HEK293T (cell line): ENCODE measurements around the gene GOLGA6L7.
"Not testable (repeated sequence)": the region's sequence is repeated elsewhere in the genome, so short reads cannot be mapped to it uniquely, and the experiment has no call there.

Experiments used
- CTCF ChIA-PET: fragments of 350-600 bp; formaldehyde crosslinking; extraction: SDS; loops from one replicate; lab custom pipeline; 2021; ENCODE audit warnings: antibody characterized with exemption, inconsistent platforms; lab: Yijun Ruan, JAX
- POLR2A ChIA-PET: fragments of 350-600 bp; formaldehyde crosslinking; extraction: SDS; loops from one replicate; lab custom pipeline; 2020; ENCODE audit warnings: antibody characterized with exemption, inconsistent platforms; lab: Yijun Ruan, JAX
- DNase-seq: peaks from one replicate; pipeline ENCODE4 v3.0.0; 2012; ENCODE audit warnings: mixed read lengths; ENCODE audit errors: extremely low spot score
- ARNT ChIP-seq: fragments of 450-650 bp; IDR thresholded peaks from 2 replicates; pipeline ENCODE4 v1.6.1; 2017; ENCODE audit warnings: mild to moderate bottlenecking
- BHLHE40 ChIP-seq: fragments of 450-650 bp; IDR thresholded peaks from 2 replicates; pipeline ENCODE4 v1.6.1; 2016; ENCODE audit warnings: mild to moderate bottlenecking, moderate library complexity, borderline replicate concordance
- CTBP1 ChIP-seq: fragments of 450-650 bp; IDR thresholded peaks from 2 replicates; pipeline ENCODE4 v1.6.1; 2016; ENCODE audit warnings: borderline replicate concordance
- ELF4 ChIP-seq: fragments of 450-650 bp; IDR thresholded peaks from 2 replicates; pipeline ENCODE4 v1.6.1; 2017; ENCODE audit warnings: antibody characterized with exemption
- FOXA1 ChIP-seq: fragments of 450-650 bp; IDR thresholded peaks from 2 replicates; pipeline ENCODE4 v1.6.1; 2016; ENCODE audit warnings: mild to moderate bottlenecking
- FOXK2 ChIP-seq: fragments of 450-650 bp; IDR thresholded peaks from 2 replicates; pipeline ENCODE4 v1.6.1; 2016; ENCODE audit warnings: mild to moderate bottlenecking
- FOXM1 ChIP-seq: fragments of 450-650 bp; IDR thresholded peaks from 2 replicates; pipeline ENCODE4 v1.6.1; 2017; ENCODE audit warnings: mild to moderate bottlenecking, borderline replicate concordance
- HDGF ChIP-seq: fragments of 450-650 bp; IDR thresholded peaks from 2 replicates; pipeline ENCODE4 v1.6.1; 2017; ENCODE audit warnings: antibody characterized with exemption, borderline replicate concordance
- L3MBTL2 ChIP-seq: fragments of 450-650 bp; conservative IDR thresholded peaks from 2 replicates; pipeline ENCODE4 v1.6.1; 2016; ENCODE audit warnings: mild to moderate bottlenecking
- LEF1 ChIP-seq: fragments of 450-650 bp; IDR thresholded peaks from 2 replicates; pipeline ENCODE4 v1.6.1; 2017; ENCODE audit warnings: mild to moderate bottlenecking, borderline replicate concordance
- NFRKB ChIP-seq: fragments of 450-650 bp; IDR thresholded peaks from 2 replicates; pipeline ENCODE4 v1.6.1; 2016; ENCODE audit warnings: mild to moderate bottlenecking, moderate library complexity
- SP1 ChIP-seq: fragments of 450-650 bp; IDR thresholded peaks from 2 replicates; pipeline ENCODE4 v1.6.1; 2017
- SUZ12 ChIP-seq: fragments of 450-650 bp; IDR thresholded peaks from 2 replicates; pipeline ENCODE4 v1.6.1; 2016; ENCODE audit warnings: mild to moderate bottlenecking
- TARDBP ChIP-seq: fragments of 450-650 bp; IDR thresholded peaks from 2 replicates; pipeline ENCODE4 v1.6.1; 2016
- ZNF384 ChIP-seq: fragments of 450-650 bp; IDR thresholded peaks from 2 replicates; pipeline ENCODE4 v1.6.1; 2016
- TF ChIP-seq, protein P1 (sequence below): fragments of 450-650 bp; IDR thresholded peaks from 2 replicates; pipeline ENCODE4 v1.6.1; 2016

Gene GOLGA6L7

GRCh38 chr15:28871168-28871567 is 22.7 kb upstream of the GOLGA6L7 start:
- ChIA-PET POLR2A (no interaction called here), CTCF (no interaction called here)
- no peak for DNase-seq
- TF ChIP-seq L3MBTL2 (no peak), NFRKB (no peak), SP1 (no peak), TARDBP (no peak), BHLHE40 (no peak), ELF4 (no peak), ZNF384 (no peak), FOXA1 (no peak), CTBP1 (no peak), HDGF (no peak), FOXM1 (no peak)
- TF ChIP-seq, protein P1, sequence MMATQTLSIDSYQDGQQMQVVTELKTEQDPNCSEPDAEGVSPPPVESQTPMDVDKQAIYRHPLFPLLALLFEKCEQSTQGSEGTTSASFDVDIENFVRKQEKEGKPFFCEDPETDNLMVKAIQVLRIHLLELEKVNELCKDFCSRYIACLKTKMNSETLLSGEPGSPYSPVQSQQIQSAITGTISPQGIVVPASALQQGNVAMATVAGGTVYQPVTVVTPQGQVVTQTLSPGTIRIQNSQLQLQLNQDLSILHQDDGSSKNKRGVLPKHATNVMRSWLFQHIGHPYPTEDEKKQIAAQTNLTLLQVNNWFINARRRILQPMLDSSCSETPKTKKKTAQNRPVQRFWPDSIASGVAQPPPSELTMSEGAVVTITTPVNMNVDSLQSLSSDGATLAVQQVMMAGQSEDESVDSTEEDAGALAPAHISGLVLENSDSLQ: no peak

DNA sequence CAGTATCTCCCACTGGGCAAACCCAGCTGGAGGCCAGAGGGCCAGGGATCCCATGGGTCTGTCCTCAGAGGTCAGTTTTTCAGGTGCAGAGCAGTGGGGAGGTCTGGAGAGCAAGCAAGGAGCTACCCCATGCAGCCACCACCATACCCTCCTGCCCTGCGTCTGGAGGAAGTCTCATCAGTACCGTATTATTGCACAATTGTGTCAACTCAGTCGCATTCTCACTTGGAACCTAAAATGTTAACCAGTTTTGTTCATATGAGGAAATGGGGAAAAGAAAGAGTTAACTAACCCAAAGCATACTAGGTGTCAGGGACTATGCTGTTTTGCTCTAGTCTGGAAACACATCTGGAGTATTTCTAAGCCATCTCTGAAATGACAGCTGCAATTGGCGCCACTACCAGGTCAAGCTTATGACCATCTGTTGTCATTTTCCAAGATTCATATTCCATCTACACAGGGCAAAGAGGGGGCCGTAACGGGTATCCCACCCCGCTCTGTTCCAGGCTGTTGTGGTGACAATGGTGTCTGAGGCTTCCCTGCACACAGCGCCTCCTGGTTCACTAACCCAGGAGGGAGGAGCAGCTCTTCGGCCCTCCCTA is 20.4 kb upstream of the GOLGA6L7 start:
- TF ChIP-seq ARNT: no peak
- TF ChIP-seq ELF4: no peak
- TF ChIP-seq, protein P1: no peak
- TF ChIP-seq FOXK2: no peak
- TF ChIP-seq SP1: no peak
- TF ChIP-seq LEF1: no peak
- no peak for TF ChIP-seq ZNF384
- no peak for TF ChIP-seq FOXM1
- TF ChIP-seq TARDBP: no peak
- no peak for TF ChIP-seq CTBP1
- TF ChIP-seq L3MBTL2: no peak
- no peak for TF ChIP-seq FOXA1
- no peak for TF ChIP-seq BHLHE40
- no peak for TF ChIP-seq NFRKB
- TF ChIP-seq SUZ12: no peak
- no peak for TF ChIP-seq HDGF
- DNase-seq: no peak
- ChIA-PET CTCF (no interaction called here), POLR2A (no interaction called here)

DNA sequence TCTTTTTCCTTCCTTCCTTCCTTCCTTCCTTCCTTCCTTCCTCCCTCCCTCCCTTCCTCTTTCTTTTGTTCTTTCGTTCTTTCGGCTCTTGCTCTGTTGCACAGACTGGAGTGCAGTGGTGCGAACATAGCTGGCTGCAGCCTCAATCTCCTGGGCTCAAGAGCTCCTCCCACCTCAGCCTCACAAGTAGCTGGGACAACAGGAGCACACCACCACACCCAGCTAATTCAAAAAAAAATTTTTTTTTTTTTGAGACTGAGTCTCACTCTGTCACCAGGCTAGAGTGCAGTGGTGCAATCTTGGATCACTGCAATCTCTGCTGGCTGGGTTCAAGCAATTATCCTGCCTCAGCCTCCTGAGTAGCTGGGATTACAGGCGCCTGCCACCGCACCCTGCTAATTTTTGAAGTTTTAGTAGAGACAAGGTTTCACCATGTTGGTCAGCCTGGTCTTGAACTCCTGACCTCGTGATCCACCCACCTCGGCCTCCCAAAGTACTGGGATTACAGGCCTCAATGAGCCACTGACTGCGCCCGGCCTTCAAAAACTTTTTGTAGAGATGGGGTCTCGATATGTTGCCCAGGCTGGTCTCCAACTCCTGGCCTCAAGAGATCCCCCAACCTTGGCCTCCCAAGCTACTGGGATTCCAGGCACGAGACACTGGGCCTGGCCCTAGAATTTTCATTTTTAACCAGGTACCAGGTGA is 13.3 kb upstream of the GOLGA6L7 start:
- DNase-seq, CTCF ChIA-PET, POLR2A ChIA-PET: not testable (repeated sequence)

DNA sequence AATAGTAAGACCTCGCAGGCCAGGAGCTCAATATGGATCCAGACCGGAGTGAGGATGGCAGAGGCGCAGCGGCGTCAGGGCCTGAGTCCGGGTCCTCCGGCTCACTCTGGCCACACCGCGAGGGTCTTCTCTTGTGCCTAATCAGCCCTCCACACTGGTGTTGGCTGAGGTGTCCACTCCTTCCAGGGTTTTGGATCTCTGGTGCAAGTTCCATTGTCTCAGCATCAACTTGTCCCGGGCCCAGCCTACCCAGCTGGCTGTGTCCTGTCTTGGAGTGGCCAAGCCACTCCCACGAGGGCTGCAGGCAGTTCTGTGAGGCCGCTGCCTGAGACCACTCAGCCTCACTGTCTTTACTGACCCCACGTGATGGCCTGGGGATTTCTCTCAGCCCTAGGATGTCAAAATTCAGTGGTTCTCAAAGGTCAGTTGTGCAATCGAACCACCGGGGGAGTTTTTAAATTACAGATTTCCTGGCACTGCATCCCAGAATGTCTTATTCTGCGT is 12.6 kb upstream of the GOLGA6L7 start:
- POLR2A ChIA-PET: no interaction called here
- DNase-seq: no peak

GRCh38 chr15:28854578-28854977 is 6.1 kb upstream of the GOLGA6L7 start:
- DNase-seq, POLR2A ChIA-PET, CTCF ChIA-PET: not testable (repeated sequence)

More for the DNA sequence above, 12.6 kb upstream of the GOLGA6L7 start:
- CTCF ChIA-PET: no interaction called here
- TF ChIP-seq FOXM1 (no peak), SUZ12 (no peak), CTBP1 (no peak), ARNT (no peak), FOXK2 (no peak), FOXA1 (no peak), ZNF384 (no peak), NFRKB (no peak), SP1 (no peak)
- TF ChIP-seq, protein P1: no peak

DNA sequence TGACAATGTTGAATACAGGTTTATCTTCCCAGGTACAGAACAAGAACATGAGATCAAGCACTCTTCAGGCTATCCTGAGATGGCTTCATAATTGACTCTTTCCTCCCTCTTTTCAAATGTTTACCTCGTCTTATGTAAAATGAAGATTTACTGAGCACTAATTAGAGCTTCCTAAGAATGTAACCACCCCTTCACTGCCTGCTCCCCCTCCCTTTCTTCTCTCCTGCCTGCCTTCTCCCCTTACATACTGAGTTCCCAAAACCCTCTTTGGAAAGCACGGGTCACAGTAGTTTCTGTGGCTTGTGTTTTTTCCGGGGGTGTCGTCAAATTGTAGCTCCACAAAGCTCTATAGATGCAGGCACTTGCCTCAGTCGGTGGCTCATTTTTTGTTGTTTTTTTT is 5.2 kb upstream of the GOLGA6L7 start:
- CTCF ChIA-PET: interaction anchor here (0.6 kb wide), 1 partner anchor 415 kb away, joined by 3 read pairs; no protein-coding TSS in a partner anchor
- DNase-seq, POLR2A ChIA-PET: not testable (repeated sequence)

GRCh38 chr15:28849766-28850165 is 1.3 kb upstream of the GOLGA6L7 start:
- POLR2A ChIA-PET, CTCF ChIA-PET: not testable (repeated sequence)

GRCh38 chr15:28849271-28849670 is 827 bp upstream of the GOLGA6L7 start:
- DNase-seq, CTCF ChIA-PET, POLR2A ChIA-PET: not testable (repeated sequence)

More at GRCh38 chr15:28849766-28850165, 1.3 kb upstream of the GOLGA6L7 start:
- not testable (repeated sequence) for DNase-seq

GRCh38 chr15:28847959-28848358 is 485 bp downstream of the GOLGA6L7 start:
- DNase-seq, CTCF ChIA-PET, POLR2A ChIA-PET: not testable (repeated sequence)

DNA sequence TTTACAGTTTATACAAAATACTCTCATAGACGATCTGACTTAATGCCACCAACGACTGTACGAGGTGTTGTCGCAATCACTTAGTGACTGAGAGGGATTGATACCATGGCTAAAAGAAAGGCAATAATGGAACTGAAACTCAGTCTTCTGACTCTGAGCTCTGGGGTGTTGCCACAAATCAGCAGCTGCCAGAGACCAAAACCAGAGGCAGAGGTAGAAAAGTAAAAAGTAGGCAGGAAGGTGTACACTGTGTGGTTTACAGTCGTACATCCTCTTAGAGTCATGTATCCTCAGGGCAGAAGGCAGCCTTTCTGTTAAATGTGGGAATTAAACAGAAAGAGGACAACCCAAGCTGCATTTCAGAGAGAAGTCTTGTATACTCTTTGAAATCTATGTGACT is 1.2 kb downstream of the GOLGA6L7 start:
- POLR2A ChIA-PET, DNase-seq, CTCF ChIA-PET: not testable (repeated sequence)

- POLR2A ChIA-PET, DNase-seq, CTCF ChIA-PET: not testable (repeated sequence)
These were observed 4.3 kb downstream of the GOLGA6L7 start for GRCh38 chr15:28844147-28844546.
